Activated naive CD4-positive, alpha-beta T cell treated with anti-CD3 and anti-CD28 coated beads, Interleukin-2, amount 50 U/mL, for 72 hours (primary cell): ENCODE data around the gene C10orf105. TPM values are rescaled to one million over a fixed set of nuclear protein-coding genes. Genes with fewer than 3 reads are reported as not detected.

ENCODE experiments used
- ATAC-seq, 2 donors: fragments of 150-1000 bp; cut with Tn5 transposase; 2 replicates each; pipeline ENCODE4 v1.10.0; 2021; ENCODE audit warnings: mild to moderate bottlenecking in 2 of 2, moderate library complexity in 2 of 2
- DNase-seq, 2 donors: peaks; one replicate each; pipeline ENCODE4 v3.0.0; 2021 to 2022; ENCODE audit warnings: low spot score in 2 of 2
- H3K27ac Mint-ChIP-seq, 2 donors: one replicate each; pipeline ENCODE4 v1.8.0; 2022; ENCODE audit warnings: mild to moderate bottlenecking in 2 of 2, mixed read lengths in 2 of 2
- H3K36me3 Mint-ChIP-seq, 2 donors: one replicate each; pipeline ENCODE4 v1.8.0; 2022; ENCODE audit warnings: mixed read lengths in 2 of 2
- H3K9me3 Mint-ChIP-seq, 2 donors: one replicate each; pipeline ENCODE4 v1.8.0; 2022; ENCODE audit warnings: mixed read lengths in 2 of 2
- total RNA-seq, 2 donors: library from RNA; stranded (reverse); gene quantifications; one replicate each; pipeline ENCODE4 v1.2.3, GENCODE V29; 2022

The C10orf105 gene
- total RNA-seq, 2 donors from 2014 or later: 0.45 to 0.68 TPM

DNA sequence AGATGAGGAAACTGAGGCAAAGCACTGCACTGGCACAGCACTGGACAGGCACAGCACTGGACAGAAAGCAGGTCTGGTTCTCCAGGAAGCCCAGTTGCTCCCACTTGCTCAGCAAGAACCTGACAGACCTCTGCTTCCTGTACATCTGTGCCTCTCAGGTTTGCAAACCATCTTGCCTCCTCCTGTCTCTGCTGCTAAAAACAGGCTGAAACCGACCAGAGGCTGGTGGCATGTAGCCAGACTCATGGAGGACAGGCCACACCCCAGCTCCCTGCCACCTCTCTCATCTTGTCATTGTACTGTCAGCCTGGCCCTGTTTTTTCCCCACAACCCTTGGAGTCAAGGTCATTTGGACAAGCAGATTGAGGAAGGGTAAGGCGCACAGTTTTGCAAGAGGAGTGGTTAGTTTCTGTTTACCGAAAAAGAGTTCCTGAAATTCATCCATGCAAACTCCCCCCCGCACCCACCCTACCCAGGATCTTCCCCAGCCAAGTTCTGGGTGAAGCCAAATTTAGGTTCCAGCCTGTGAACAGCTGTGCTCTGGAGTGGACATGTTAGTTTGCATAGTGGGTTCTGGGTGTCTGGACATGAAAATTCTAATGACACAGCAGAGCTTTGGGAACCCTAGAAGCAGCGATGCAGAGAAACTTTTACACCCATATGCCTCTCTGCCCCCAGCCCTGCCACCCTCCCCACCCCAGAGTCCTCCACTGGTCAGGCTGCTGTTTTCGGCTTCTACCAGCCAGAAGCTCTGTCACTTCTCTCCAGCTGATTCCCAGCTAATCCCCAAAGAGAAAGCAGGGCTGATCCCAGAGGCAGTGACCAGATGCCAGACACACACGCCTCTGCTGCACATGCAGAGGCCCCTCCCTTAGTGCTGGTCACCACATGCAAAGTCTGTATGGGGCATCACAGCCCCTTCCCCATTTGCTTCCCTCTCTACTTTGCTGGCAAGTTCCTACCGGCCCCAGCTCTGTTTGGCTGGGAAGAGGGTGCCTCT is 8.5 kb upstream of the C10orf105 start:
- DNase-seq (peak; percentile 50 to 76), ATAC-seq (peak; percentile 15 to 42)
- no peaks in the 10 kb centered on the region for H3K9me3 Mint-ChIP-seq
- H3K27ac Mint-ChIP-seq: peak overlapping the region; percentile 96 to 97
- H3K36me3 Mint-ChIP-seq: peaks cover 0 to 4% of the 10 kb centered on the region in 2 donors

DNA sequence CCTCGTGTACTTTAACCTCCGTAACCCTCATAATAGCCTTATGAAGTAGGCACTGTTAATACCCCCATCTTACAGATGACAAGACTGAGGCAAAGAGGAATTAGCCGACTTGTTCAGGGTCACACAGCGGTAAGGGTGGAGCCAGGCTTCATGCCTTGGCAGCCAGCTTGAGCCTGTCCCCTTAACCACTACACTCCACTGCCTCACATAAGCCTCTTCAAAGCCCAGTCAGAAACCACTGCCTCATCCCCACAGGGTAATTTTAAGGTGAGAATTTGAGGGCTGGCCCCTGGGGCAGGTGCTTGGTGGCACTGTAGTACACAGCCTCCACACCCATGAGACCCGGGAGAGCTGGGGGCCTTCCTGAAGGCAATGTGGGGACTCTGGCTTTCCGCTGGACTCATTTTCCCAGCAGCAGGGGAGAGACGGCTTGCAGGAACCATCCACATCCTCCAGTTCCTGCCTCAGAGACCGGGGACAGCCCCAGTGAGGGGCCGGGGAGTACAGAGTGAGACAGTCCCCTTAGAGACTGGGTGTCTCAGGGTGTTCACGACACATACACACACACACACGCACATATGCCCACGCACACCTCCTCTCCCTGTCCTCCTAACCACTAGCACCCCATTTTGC is 7.6 kb upstream of the C10orf105 start:
- ATAC-seq: peak; percentile 58 to 64
- peaks cover 0 to 4% of the 10 kb centered on the region in 2 donors for H3K36me3 Mint-ChIP-seq
- H3K27ac Mint-ChIP-seq: peak overlapping the region; percentile 96 to 97
- no peaks in the 10 kb centered on the region for H3K9me3 Mint-ChIP-seq
- peak; percentile 51 to 86 for DNase-seq

DNA sequence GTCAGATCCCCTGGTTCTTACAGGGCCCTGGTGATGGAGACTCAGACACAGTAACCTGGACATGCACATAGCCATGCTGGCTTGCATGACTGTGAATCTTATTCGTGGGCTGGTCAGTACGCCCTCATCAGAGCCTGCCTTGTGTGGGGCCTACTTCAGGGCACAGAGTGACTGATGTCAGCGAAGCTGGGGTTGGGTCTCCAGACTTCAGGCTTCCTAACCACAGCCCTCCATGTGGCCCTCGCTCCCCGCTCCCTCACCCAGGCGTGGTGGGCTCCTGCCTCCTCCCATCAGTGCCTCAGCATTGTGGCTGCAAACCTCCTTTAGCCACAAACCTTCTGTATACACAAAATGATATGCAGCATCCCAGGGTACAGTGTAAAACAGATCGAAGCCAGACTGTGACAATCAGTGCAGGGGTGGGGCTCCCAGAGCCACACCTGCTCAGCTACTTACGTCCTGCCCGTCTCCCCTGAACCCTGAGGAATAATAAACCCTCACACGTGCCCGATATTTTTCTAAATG is 7.1 kb upstream of the C10orf105 start:
- DNase-seq: no peak
- peak; percentile 15 to 44 for ATAC-seq
- peaks cover 0 to 4% of the 10 kb centered on the region in 2 donors for H3K36me3 Mint-ChIP-seq
- peak overlapping the region; percentile 96 to 97 for H3K27ac Mint-ChIP-seq
- H3K9me3 Mint-ChIP-seq: no peaks in the 10 kb centered on the region

DNA sequence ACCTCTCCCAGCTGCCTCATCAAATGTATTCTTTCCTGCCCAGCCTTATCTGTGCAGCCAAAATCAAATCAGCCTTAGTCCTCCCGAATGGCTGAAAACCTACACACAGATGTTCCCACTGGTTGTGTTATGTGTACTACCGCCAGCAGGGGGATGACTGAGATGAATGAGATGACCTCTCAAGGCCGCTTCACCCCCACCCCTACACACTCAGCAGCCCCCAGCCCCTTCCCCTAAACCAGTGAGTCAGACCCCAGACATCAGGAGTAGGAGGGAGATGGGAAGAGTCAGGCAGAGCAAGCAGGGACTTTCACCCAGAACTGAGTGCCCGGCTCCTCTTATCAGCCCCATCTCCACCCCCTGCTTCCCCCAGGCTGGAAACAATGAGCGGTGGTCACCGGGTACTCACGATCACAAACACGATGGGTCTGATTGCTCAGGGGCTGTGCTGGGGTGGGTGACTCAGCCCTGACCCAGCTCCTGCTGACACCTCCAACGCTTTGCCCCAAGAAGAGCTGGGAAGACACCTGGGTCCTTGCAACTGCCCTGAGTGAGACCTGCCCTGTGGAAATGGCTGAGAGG is 6.5 kb upstream of the C10orf105 start:
- Mint-ChIP-seq H3K27ac (peak overlapping the region; percentile 96 to 97), H3K9me3 (no peaks in the 10 kb centered on the region), H3K36me3 (peaks cover 0 to 4% of the 10 kb centered on the region in 2 donors)
- DNase-seq (peak; percentile 64 to 95), ATAC-seq (peak; percentile 72 to 76)

DNA sequence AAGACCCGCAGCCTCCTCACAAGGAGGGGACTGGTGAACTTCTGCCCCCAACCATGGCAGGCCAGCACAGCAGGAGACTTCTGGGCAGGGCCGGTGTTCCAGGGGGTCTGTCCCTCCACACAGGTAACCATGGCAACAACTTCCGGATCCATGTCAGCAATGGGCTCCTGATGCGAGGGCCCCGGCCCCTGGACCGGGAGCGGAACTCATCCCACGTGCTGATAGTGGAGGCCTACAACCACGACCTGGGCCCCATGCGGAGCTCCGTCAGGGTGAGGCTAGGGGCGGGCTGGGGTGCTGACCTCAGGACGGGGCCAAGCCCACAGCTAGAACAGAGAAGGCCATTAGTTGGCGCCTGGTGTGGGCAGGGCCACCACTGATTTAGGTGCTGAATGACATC is 5.7 kb upstream of the C10orf105 start:
- no peak for DNase-seq
- no peak for ATAC-seq
- Mint-ChIP-seq H3K36me3 (peaks cover 0 to 4% of the 10 kb centered on the region in 2 donors), H3K9me3 (no peaks in the 10 kb centered on the region), H3K27ac (peak overlapping the region; percentile 96 to 97)

DNA sequence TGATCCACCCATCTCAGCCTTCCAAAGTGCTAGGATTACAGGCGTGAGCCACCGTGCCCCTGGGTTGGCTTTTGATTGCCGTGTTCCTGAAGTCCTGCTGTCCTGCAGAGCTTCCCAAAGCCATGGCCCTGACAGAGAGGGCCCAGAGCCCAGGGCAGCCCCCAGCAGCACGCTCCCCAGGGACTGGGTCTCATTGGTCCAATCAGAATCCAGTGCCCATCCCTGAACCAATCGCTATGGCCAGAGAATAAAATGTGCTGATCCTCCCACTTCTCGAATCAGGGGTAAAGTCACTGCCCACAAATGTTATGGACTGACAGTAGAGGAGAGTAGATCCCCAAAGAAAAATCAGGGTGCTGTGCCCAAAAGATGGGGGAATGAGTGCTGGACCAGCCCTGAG is 5.0 kb upstream of the C10orf105 start:
- DNase-seq: no peak
- Mint-ChIP-seq H3K36me3 (peaks cover 0 to 4% of the 10 kb centered on the region in 2 donors), H3K27ac (peak overlapping the region; percentile 88 to 96), H3K9me3 (no peaks in the 10 kb centered on the region)
- ATAC-seq: no peak

DNA sequence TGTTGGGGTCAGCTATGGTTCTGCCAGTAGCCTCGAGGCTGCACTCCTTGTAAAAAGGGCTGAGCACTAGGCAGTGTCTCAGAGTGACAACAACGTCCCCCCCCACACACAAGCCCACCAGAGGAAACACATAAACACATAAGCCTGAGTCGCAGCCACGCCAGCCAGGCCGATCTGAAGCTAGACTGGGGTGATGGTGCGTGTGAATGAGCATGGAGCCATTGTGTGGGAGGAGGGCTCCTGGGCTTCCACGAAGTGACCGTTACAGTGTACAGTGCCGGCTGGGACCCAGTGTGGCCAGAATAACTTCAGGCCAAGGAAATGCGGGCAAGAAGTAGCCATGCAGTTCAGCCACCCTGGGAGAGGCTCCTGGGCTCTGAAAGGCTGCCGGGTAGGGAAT is 3.7 kb upstream of the C10orf105 start:
- ATAC-seq (no peak), DNase-seq (no peak)
- no peaks in the 10 kb centered on the region for H3K9me3 Mint-ChIP-seq
- H3K27ac Mint-ChIP-seq: peak overlapping the region; percentile 15 to 96
- peaks cover 0 to 4% of the 10 kb centered on the region in 2 donors for H3K36me3 Mint-ChIP-seq

DNA sequence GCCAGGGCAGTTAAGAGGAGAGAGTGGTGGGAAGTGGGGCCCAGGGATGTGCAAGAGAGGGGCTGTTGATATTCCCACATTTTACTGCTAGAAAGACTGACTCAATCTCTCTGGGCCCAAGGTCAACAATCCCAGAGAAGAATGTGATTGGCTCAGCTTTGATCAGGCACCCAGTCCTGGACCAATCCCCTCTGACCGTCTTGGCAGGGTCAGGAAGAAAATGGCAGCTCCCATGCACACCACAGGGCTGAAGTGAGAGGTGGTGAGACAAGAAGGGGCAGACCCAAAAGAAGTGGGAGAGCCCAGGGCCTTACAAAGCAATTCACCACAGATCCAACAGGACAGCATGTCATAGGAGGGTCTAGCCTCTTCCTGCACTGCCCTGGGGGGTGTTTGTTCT is 3.3 kb upstream of the C10orf105 start:
- DNase-seq: no peak
- H3K27ac Mint-ChIP-seq: peak overlapping the region in 1 of 2 donors; percentile 96
- ATAC-seq: no peak
- no peaks in the 10 kb centered on the region for H3K9me3 Mint-ChIP-seq
- peaks cover 0 to 4% of the 10 kb centered on the region in 2 donors for H3K36me3 Mint-ChIP-seq

DNA sequence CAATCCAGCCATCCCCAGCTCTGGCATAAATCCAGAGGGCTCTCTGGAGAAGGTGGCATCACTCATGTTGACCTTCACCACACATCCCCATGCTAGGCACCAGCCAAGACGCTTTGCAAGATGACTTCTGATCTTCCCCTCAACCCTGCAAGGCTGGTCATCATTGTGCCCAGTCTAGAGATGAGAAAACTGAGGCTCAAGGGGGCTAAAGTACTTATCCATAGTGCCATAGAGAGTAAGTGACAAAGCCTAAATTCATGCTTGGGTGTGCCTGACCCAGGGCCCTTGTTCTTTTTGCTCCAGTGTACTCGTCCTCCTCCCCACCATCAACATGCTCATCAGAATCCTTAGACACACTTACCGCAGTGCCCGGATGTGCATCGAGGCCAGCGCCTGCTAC is 1.7 kb upstream of the C10orf105 start:
- peak overlapping the region; percentile 48 to 75 for H3K27ac Mint-ChIP-seq

DNA sequence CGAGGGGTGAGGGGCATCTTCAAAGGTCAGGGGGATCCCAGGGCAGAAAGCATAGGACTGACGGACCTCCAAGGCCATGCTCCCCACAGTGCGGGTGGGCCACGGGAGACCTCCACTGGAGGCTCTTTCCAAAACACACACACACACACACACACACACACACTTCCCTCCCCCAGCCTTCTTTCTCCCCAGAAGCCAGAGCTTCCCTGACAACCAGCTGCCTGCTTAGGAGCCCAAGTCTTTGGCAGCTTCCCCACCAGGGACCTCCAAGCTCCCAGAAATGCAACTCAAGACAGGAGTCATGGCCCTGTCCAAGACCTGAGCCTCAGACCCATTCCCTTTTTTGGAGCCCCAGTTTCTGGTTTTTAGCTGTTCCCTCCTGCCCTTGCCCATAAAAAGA is 710 bp upstream of the C10orf105 start:
- Mint-ChIP-seq H3K9me3 (no peaks in the 10 kb centered on the region), H3K27ac (peak overlapping the region in 1 of 2 donors; percentile 75), H3K36me3 (peaks cover 0 to 4% of the 10 kb centered on the region in 2 donors)
- no peak for DNase-seq
- no peak for ATAC-seq

More for the DNA sequence above, 1.7 kb upstream of the C10orf105 start:
- H3K9me3 Mint-ChIP-seq: no peaks in the 10 kb centered on the region
- ATAC-seq: no peak
- no peak for DNase-seq
- H3K36me3 Mint-ChIP-seq: peaks cover 0 to 4% of the 10 kb centered on the region in 2 donors

DNA sequence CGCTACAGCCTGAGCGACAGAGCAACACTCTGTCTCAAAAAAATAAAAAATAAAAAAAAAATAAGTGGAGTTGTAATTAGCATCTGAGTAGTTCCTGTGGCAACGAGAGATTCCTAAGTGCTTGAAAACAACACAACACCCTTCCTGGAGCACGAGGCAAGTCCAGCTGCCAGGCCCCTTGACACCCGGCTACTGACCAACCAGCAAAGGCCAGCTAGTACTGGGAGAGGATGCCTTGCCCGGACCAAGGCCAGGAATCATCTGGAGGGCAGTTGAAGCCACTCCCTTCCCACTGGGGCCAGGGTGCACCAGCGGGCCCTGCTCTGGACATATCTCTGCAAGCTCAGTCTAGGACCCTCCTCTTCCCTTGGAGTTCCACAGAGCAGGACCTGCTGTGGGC is 536 bp downstream of the C10orf105 start:
- H3K36me3 Mint-ChIP-seq: peaks cover 0 to 4% of the 10 kb centered on the region in 2 donors
- H3K27ac Mint-ChIP-seq: no peak overlapping the region
- DNase-seq: no peak
- no peaks in the 10 kb centered on the region for H3K9me3 Mint-ChIP-seq
- ATAC-seq: no peak

DNA sequence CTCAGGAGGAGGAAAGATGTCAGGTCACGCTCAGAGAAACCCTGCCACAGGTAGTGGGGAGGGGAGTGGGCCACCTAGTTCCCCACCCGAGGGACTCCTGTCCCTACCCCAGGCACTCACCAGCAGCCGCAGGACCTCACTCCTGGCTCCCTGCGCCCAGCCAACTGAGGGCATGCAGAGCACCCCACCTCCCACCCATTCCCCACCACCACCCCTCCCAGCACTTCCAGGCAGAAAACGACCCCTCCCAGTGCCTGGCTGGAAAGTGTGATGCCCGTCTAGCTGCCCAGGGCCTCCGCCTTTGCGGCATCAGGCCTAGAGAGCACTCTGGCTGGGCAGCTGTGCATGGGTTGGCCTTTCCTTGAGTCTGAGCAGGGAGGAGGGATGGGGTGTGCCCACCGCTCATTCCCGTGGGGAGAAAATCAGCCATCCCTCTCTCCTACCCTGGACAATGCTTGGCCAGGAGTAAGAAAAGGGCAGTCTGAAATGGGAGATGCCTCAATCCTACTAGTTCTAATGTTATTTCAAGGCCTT is 1.3 kb downstream of the C10orf105 start:
- H3K9me3 Mint-ChIP-seq: no peaks in the 10 kb centered on the region
- H3K27ac Mint-ChIP-seq: no peak overlapping the region
- ATAC-seq: no peak
- peaks cover 0 to under 1% of the 10 kb centered on the region in 2 donors for H3K36me3 Mint-ChIP-seq
- DNase-seq: no peak

DNA sequence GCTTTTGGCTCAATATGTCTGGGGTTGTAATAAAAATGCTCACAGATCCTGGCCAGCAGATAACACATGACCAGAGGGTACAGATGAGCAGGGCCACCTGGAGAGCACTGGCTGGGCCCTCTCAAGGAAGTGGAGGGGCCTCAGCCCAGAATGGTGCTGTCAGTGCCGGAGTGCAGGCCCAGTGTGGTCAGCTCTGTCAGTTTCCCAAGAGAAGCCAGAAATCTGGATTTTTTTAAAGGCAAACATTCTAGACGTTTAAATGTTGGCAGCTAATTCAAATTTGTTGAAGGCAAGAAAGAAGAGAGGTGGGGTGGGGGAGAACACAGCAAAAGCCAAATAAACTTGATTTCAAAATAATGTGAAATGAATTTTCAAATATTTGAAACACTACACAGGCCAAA is 2.0 kb downstream of the C10orf105 start:
- ATAC-seq (no peak), DNase-seq (no peak)
- Mint-ChIP-seq H3K9me3 (no peaks in the 10 kb centered on the region), H3K36me3 (no peaks in the 10 kb centered on the region), H3K27ac (peak overlapping the region; percentile 61 to 70)

DNA sequence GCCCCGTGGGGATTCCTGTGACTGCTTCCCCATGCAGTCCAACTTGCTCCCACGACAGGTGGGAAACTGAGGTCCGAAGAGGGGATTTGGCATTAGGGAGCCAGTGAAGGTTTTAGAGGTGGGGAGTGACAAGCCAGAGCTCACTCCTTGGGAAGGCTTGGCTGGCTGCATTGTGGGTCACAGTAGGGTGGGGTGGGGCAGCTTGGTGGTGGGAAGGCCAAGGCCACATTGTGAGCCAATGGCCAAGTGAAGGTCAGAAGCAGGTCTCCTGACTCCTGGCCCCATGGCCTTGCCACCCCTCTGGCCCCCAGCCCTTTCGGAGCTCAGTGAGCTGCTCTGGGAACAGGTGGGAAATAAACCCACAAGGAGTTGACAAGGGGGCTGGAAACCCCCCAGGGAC is 2.5 kb downstream of the C10orf105 start:
- Mint-ChIP-seq H3K27ac (peak overlapping the region in 1 of 2 donors; percentile 61), H3K9me3 (no peaks in the 10 kb centered on the region)
- ATAC-seq: no peak

DNA sequence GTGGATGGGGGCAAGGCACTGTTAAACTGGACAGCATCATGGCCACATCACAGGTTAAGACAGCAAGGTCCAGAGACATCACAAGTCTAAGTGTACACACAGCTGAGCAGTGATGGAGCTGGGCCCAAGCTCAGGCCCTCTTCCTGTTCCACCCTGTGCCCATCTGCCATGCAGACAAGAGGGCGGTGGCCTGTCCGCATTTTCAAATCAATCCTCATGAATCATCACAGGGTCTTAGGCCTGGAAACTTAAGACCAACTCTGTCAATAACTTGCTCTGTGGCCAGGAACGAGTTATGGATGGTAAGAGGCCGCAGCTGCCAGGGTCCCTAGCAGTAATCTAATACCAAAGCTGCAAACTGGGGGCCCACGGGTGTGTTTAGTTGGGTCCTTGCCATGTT is 3.2 kb downstream of the C10orf105 start:
- DNase-seq (no peak), ATAC-seq (no peak)
- no peaks in the 10 kb centered on the region for H3K9me3 Mint-ChIP-seq
- no peaks in the 10 kb centered on the region for H3K36me3 Mint-ChIP-seq
- H3K27ac Mint-ChIP-seq: peak overlapping the region in 1 of 2 donors; percentile 97

More for the DNA sequence above, 2.5 kb downstream of the C10orf105 start:
- no peaks in the 10 kb centered on the region for H3K36me3 Mint-ChIP-seq
- no peak for DNase-seq

DNA sequence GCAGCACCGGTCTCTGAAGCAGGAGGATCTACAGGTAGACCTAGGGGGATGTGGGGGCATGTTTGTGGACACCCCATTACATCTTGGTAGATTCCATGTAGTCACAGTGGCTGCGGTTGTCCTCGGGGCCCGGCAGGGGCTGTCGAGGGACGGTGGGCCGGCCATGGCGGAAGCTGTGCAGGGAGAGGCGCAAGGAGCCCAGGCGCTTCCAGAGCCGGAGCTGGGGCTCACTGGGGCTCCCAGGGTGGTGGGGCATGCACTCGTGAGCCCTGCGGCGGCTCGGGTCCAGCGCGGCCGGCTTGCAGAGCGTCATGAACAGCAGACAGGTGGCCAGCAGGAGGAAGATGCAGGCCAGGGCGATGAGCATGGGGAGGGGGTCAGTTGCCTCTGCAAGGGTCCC is 3.7 kb downstream of the C10orf105 start:
- DNase-seq (no peak), ATAC-seq (no peak)
- H3K9me3 Mint-ChIP-seq: no peaks in the 10 kb centered on the region
- H3K36me3 Mint-ChIP-seq: no peaks in the 10 kb centered on the region
- peak overlapping the region in 1 of 2 donors; percentile 97 for H3K27ac Mint-ChIP-seq
